Measurements from ENCODE around the gene EIF1.

The EIF1 gene

DNA sequence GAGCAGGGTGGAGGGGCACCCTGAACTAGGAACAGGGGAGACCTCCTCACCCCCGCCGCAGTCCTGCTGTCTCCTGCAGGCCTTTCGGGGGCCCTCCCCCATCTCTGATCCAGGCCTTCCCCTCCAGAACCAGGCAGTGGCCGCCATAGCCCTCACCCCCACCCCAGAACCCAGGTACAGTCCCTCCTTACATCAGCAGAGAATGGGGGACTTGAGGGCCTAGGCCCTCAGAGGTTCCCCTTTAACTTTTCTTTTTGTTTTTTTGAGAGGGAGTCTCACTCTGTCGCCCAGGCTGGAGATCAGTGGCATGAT lies 50.1 kb downstream of the EIF1 start (continued):
- TF ChIP-seq, protein P1, sequence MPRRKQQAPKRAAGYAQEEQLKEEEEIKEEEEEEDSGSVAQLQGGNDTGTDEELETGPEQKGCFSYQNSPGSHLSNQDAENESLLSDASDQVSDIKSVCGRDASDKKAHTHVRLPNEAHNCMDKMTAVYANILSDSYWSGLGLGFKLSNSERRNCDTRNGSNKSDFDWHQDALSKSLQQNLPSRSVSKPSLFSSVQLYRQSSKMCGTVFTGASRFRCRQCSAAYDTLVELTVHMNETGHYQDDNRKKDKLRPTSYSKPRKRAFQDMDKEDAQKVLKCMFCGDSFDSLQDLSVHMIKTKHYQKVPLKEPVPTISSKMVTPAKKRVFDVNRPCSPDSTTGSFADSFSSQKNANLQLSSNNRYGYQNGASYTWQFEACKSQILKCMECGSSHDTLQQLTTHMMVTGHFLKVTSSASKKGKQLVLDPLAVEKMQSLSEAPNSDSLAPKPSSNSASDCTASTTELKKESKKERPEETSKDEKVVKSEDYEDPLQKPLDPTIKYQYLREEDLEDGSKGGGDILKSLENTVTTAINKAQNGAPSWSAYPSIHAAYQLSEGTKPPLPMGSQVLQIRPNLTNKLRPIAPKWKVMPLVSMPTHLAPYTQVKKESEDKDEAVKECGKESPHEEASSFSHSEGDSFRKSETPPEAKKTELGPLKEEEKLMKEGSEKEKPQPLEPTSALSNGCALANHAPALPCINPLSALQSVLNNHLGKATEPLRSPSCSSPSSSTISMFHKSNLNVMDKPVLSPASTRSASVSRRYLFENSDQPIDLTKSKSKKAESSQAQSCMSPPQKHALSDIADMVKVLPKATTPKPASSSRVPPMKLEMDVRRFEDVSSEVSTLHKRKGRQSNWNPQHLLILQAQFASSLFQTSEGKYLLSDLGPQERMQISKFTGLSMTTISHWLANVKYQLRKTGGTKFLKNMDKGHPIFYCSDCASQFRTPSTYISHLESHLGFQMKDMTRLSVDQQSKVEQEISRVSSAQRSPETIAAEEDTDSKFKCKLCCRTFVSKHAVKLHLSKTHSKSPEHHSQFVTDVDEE (CRISPR knock-in tag; IDR thresholded peaks at IDR 0.05), result no peak
- TF ChIP-seq ZNF8 (CRISPR knock-in tag; IDR thresholded peaks at IDR 0.05) (no peak), ESRRG (CRISPR knock-in tag; IDR thresholded peaks at IDR 0.05) (no peak), TOX (CRISPR knock-in tag; IDR thresholded peaks at IDR 0.05; ENCODE audit: borderline replicate concordance) (no peak), GLIS3 (CRISPR knock-in tag; IDR thresholded peaks at IDR 0.05) (no peak), RARB (CRISPR knock-in tag; IDR thresholded peaks at IDR 0.05) (no peak), ZC3H10 (CRISPR knock-in tag; IDR thresholded peaks at IDR 0.05) (no peak), TCF4 (CRISPR knock-in tag; IDR thresholded peaks at IDR 0.05; ENCODE audit: borderline replicate concordance) (no peak), OSR1 (CRISPR knock-in tag; IDR thresholded peaks at IDR 0.05) (no peak), ISL1 (CRISPR knock-in tag; IDR thresholded peaks at IDR 0.05) (no peak)
- TF ChIP-seq, protein P2, sequence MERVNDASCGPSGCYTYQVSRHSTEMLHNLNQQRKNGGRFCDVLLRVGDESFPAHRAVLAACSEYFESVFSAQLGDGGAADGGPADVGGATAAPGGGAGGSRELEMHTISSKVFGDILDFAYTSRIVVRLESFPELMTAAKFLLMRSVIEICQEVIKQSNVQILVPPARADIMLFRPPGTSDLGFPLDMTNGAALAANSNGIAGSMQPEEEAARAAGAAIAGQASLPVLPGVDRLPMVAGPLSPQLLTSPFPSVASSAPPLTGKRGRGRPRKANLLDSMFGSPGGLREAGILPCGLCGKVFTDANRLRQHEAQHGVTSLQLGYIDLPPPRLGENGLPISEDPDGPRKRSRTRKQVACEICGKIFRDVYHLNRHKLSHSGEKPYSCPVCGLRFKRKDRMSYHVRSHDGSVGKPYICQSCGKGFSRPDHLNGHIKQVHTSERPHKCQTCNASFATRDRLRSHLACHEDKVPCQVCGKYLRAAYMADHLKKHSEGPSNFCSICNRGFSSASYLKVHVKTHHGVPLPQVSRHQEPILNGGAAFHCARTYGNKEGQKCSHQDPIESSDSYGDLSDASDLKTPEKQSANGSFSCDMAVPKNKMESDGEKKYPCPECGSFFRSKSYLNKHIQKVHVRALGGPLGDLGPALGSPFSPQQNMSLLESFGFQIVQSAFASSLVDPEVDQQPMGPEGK (CRISPR knock-in tag; IDR thresholded peaks at IDR 0.05; ENCODE audit: borderline replicate concordance), result no peak

DNA sequence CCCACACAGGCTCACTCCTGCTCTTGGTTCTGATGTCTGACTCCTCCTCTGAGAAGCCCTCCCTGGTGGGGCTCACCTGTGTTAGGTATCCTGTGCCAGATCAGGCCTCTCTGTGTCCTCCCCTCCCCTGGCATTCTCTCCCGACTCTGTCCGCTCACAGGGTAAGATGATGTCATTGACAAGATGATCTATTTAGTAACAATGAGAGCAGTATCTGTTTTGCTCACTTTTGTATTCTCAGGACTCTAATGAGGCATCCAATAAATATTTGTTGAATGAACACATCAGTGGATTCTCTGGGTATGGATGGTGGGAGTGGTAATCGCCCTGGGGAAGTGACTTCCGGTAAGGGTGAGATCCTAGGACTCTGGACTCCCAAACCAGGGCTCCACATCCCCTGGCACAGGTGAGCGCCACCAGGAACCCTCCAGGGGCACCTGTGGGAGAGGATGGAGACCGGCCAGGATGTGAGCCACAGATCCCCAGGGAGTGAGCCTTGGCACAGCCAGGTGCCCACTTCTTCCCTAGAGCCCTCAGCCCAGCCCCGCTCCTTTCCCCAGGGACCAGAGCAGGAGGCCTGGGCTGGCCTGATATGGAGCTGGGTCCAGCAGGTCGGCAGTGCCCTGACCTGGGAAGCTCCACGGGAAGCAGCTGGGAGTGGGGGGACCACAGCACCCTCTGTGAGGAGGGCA lies 51.1 kb downstream of the EIF1 start:
- peak; percentile 11; the same call in 2 of the 3 replicates for ATAC-seq
- TF ChIP-seq, protein P3, sequence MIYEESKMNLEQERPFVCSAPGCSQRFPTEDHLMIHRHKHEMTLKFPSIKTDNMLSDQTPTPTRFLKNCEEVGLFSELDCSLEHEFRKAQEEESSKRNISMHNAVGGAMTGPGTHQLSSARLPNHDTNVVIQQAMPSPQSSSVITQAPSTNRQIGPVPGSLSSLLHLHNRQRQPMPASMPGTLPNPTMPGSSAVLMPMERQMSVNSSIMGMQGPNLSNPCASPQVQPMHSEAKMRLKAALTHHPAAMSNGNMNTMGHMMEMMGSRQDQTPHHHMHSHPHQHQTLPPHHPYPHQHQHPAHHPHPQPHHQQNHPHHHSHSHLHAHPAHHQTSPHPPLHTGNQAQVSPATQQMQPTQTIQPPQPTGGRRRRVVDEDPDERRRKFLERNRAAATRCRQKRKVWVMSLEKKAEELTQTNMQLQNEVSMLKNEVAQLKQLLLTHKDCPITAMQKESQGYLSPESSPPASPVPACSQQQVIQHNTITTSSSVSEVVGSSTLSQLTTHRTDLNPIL (CRISPR knock-in tag; IDR thresholded peaks at IDR 0.05; ENCODE audit: low read depth), result no peak
- TF ChIP-seq RARB (CRISPR knock-in tag; IDR thresholded peaks at IDR 0.05) (no peak), CSDC2 (CRISPR knock-in tag; IDR thresholded peaks at IDR 0.05) (no peak), ZFP3 (CRISPR knock-in tag; IDR thresholded peaks at IDR 0.05) (no peak), SNAI2 (CRISPR knock-in tag; IDR thresholded peaks at IDR 0.05) (no peak), GLIS3 (CRISPR knock-in tag; IDR thresholded peaks at IDR 0.05) (no peak), ARNTL (CRISPR knock-in tag; IDR thresholded peaks at IDR 0.05; ENCODE audit: borderline replicate concordance, low read depth) (no peak)
- TF ChIP-seq, protein P1 (CRISPR knock-in tag; IDR thresholded peaks at IDR 0.05), result no peak
- TF ChIP-seq, protein P4, sequence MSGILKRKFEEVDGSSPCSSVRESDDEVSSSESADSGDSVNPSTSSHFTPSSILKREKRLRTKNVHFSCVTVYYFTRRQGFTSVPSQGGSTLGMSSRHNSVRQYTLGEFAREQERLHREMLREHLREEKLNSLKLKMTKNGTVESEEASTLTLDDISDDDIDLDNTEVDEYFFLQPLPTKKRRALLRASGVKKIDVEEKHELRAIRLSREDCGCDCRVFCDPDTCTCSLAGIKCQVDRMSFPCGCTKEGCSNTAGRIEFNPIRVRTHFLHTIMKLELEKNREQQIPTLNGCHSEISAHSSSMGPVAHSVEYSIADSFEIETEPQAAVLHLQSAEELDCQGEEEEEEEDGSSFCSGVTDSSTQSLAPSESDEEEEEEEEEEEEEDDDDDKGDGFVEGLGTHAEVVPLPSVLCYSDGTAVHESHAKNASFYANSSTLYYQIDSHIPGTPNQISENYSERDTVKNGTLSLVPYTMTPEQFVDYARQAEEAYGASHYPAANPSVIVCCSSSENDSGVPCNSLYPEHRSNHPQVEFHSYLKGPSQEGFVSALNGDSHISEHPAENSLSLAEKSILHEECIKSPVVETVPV (CRISPR knock-in tag; IDR thresholded peaks at IDR 0.05), result no peak

DNA sequence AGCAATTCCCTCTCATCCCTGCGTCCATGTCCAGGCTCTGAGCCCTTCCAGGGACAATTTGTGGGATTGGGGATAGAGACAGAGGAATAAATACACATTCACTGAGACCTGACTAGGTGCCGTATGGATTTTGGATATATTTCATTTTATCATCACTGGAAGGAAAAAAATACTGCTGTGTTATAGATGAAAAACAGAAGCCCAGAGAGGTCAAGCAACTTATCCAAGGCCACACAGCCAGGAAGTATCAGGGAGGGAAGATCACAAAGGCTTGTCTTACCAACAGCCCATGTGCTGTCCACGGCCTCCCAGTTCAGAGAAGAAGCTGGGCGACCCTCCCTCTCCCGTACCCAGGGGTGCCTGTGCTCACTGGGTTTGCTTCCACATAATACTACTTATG lies 51.8 kb downstream of the EIF1 start:
- no peak for ATAC-seq
- TF ChIP-seq, protein P3 (CRISPR knock-in tag; IDR thresholded peaks at IDR 0.05; ENCODE audit: low read depth), result no peak
- TF ChIP-seq, protein P2 (CRISPR knock-in tag; IDR thresholded peaks at IDR 0.05; ENCODE audit: borderline replicate concordance), result no peak
- no peak for TF ChIP-seq ESRRG (CRISPR knock-in tag; IDR thresholded peaks at IDR 0.05)
- no peak for TF ChIP-seq CSDC2 (CRISPR knock-in tag; IDR thresholded peaks at IDR 0.05)
- TF ChIP-seq GLIS3 (CRISPR knock-in tag; IDR thresholded peaks at IDR 0.05), result no peak
- no peak for TF ChIP-seq SNAI2 (CRISPR knock-in tag; IDR thresholded peaks at IDR 0.05)
- TF ChIP-seq, protein P4 (CRISPR knock-in tag; IDR thresholded peaks at IDR 0.05), result no peak
- TF ChIP-seq PPARA (CRISPR knock-in tag; IDR thresholded peaks at IDR 0.05; ENCODE audit: borderline replicate concordance), result no peak

Measured in SK-N-SH treated with all-trans-retinoic acid at 6 μM for 48 hours (cell line).